Islet of Langerhans (tissue), 1 donor: Measurements from ENCODE around the gene PTPN20.
"Not testable (repeated sequence)": the region's sequence is repeated elsewhere in the genome, so short reads cannot be mapped to it uniquely, and the experiment has no call there.

Experiments
- FAIRE-seq: peaks from one replicate; lab custom pipeline; 2011; peaks lifted over from hg19 to GRCh38; lab: Jason Lieb, UNC

The PTPN20 gene

GRCh38 chr10:46952540-46952939, 41.3 kb downstream of the PTPN20 start:
- FAIRE-seq = not testable (repeated sequence)

GRCh38 chr10:46960742-46961141, 49.5 kb downstream of the PTPN20 start:
- not testable (repeated sequence) for FAIRE-seq

DNA sequence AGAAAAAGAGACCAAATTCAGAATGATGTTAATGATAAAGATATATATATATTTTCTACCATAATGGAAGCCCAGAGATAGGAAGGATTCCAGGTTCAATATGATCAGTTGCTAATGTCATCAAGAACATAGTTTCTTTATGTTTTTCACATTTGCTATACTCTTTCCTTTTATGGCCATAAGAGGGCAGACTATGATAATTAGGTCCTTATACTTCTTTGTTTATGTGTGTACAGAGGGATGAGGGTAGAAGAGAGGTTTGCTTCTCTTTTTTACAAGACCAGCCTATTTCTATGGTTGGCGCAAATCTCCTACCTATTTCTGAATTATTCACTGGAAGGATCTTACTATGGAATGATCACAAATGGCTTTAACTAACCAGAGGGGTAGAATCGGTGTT, 52.1 kb downstream of the PTPN20 start:
- FAIRE-seq = not testable (repeated sequence)

GRCh38 chr10:46967013-46967412, 55.8 kb downstream of the PTPN20 start:
- FAIRE-seq = not testable (repeated sequence)

GRCh38 chr10:46980223-46980622, 69.0 kb downstream of the PTPN20 start:
- FAIRE-seq = not testable (repeated sequence)

GRCh38 chr10:46987233-46987924, 76.2 kb downstream of the PTPN20 start:
- not testable (repeated sequence) for FAIRE-seq

GRCh38 chr10:46992803-46993561, 81.8 kb downstream of the PTPN20 start:
- no peak for FAIRE-seq

- FAIRE-seq = no peak
These were observed 84.0 kb downstream of the PTPN20 start for GRCh38 chr10:46995234-46995633.

GRCh38 chr10:46998192-46998591, 87.0 kb downstream of the PTPN20 start:
- no peak for FAIRE-seq

DNA sequence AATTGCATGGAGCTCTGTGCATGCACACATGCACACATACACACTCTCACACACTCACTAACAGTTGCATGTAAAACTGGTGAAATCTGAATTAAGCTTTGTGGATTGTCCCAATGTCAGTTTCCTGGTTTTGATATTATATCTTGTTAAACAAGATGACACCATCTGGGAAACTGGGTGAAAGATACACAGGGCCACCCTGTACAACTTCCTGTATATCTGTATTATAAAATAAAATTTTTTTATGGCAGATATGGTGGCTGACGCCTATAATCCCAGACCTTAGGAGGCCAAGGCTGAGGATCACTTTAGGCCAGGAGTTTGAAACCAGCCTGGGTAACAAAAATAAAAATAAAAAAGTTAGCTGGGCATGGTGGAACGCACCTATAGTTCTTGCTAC, 87.4 kb downstream of the PTPN20 start:
- no peak for FAIRE-seq

DNA sequence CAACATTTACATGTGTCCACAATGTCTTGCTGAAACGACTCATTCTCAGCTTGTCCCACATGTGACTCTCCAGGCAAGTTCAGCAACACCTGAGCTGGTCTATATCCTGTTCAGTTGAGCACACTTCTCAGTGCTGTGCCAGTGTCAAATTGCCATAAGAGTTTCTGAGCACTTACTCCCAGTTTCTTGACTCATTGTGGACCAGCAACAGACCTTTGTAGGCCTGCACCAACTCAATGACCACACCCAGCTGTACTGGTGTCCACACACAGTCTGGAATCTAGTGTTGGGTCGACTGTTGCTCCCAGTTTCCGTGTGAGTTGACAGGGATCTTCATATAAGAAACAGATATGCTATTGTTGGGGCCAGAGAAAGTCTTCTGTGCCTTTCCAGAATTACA, 88.0 kb downstream of the PTPN20 start:
- no peak for FAIRE-seq

- no peak for FAIRE-seq
These were observed 97.5 kb downstream of the PTPN20 start for GRCh38 chr10:47008769-47009168.

DNA sequence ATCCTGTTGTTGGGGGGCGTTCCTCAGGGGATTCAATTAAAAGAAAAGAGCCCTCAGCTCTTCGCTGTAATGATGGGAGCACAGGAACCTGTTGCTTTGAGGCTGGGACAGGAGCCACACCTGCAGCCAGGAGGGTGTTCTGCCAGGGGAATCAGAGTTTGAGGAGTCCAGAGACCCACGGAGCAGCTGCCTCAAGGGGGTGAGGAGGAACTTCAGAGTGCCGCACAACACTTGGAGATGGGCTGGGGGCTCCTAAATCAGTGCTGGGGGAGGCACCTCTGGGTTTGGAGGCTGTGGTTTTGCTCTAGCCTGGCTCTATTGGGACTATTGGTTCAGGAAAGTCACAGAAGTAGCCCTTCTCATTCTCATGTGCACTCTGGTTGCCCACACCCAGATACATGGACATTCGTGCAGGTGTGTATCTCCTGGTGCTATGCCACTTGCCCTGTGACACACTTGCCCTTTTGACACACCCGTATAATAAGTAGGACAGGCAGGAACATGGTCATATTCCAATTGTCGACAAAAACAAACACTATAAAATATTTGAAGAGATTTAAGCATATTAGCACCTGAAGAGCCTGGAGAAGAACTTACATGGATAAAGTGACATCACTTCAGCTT, 98.1 kb downstream of the PTPN20 start:
- no peak for FAIRE-seq

DNA sequence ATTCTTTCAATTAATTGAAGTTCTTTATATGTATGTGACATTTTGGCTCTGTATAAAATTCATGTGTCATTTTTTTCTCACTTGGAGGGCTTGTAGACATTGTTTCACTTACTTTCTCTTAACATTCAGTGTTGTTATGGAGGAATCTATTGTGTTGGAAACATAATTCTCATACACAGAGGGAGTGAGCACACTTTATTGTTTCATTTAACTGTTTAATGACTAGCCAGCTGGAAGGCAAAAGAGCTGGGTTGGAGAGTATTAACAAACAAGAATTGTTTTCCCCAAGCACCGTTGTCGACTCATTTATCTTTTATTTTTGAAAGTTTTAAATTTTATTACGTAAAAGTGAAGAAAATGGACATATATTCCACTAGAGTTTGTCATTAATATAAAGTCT, 98.8 kb downstream of the PTPN20 start:
- FAIRE-seq = no peak

DNA sequence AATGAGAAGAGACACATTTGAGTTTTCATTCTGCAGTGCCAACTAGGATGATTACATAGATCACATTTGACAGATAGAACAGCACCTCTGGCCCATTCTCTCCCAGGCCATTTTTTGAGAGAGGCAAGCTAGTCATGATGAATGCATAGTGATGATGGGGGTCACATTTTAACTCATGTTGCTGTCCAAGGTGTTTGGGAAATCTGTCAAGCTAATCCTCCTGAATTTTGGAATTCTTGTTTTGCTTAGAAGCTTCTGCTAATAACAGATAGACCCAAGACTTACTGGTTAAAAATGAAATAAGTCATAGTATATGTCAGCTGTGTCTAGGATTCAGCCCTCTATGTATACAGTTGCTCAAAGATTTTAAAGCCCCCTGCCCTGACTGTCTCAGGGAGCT, 101.0 kb downstream of the PTPN20 start:
- no peak for FAIRE-seq

DNA sequence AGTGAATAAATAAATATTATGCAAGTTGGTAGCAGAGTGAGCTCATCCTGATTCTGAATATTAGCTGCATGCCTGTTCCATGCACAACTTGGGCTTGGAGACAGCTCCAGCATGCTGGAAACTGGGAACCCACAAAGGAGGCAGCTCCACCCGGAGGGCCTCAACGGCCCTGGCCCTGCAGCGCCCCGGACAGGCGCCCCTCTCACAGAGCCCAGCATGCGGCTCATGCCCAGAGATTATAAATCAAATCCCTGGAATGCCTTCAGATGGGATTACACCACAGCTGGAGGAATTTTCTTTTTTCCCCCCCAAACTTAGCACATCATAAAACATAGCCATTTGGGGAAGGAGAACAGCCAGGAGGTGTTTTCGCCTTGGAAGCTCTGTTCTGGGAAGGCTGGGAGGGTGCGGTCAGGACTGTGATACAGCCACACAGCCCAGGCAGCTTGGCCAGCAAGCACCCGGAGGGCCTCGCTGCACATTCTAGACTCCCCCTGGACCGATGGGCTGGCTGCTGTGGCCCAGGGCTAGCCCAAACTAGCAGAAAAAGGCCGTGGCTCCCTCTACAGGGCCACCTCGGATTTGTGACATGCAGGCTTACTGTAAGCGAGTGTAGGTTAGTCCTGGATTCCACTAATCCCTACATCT, 102.4 kb downstream of the PTPN20 start:
- no peak for FAIRE-seq

GRCh38 chr10:47015404-47015803, 104.2 kb downstream of the PTPN20 start:
- no peak for FAIRE-seq

- FAIRE-seq = no peak
These were observed 105.3 kb downstream of the PTPN20 start for GRCh38 chr10:47016564-47016963.

DNA sequence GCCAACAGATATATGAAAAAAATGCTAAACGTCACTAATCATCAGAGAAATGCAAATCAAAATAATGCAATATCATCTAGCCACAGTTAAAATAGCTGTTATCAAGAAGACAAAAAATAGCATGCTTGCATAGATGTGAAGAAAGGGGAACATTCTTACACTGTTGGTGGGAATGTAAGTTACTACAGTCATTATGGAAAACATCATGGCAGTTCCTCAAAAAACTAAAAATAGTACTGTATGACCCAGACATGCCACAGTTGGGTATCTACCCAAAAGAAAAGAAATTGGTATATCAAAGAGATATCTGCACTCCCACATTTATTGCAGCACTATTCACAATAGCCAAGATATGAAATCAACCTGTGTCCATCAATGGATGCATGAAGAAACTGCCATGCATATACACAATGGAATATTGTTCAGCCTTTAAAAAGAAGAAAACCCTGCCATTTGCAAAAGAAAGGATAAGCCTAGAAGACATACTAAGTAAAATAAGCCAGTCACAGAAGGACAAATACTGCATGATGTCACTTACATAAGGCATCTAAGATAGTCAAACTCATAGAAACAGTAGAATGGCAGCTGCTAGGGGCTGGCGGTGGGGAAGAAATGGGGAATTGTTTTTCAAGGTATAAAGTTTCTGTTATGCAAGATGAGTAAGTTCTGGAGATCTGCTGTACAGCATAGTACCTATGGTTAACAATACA, 107.0 kb downstream of the PTPN20 start:
- no peak for FAIRE-seq

DNA sequence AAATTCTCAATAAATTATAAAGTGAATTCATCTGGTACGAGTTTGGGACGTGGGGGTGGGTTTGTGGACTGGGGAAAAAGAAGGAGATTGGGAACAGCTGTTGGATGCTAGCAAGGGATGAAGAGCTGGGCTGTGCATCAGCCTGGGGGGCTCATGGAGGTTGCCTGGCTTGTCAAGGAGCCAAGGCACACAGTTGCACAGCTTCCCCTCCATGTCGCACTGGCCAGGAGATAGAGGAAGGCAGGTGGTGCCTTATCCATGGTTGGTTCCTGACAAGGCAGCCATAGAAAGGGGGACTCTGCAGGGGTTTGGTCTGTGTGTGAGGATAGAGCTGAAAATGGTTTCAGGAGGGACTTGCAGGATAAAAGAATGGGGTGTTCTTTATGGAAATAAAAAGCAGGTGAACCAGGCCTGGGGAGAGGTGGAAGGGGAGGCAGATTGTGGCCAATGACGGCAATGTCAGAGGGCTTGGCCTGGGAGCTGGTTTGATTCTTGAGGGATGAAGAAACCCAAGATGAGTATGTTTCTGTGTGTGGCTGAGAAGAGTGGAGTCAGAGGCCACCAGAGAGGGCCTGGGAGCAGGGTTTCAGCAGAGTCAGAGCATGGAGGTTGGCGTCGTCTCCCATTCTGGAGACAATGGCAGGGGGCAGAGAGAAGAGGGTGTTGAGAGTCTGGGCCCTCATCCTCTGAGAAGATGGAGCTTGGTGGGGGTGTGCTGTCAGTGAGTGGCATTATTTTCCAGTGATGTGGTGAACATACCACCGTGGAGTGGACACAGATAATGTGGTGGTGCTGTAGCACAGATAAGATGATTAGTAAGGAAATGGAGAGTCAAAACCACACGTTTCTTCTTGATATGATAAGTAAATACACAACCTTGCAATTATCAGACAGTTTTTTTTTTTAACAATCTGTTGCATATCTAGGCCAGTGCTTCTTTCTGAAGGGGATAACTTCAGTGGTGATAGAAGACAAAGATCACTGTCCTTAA, 108.2 kb downstream of the PTPN20 start:
- no peak for FAIRE-seq

DNA sequence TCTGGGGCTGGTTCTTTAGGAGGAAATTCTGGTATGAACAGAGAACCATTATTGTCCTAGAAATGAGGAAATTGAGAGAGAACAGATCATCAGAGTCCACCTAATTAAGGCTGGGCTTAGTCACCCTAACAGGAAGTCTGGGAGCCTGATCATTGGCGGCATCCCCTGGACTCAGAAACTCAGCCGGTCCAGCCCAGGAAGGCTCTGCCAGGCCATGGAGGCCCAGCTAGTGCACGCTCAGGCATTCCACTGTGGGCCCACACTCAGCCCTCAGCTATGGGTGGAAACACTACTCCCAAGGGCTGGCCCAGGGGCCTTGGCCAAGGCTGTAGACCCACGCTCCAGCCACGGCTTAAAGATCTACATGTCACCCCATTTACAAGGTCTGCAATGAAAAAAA, 109.2 kb downstream of the PTPN20 start:
- FAIRE-seq = no peak
